Thyroid gland (tissue), 4 donors: ENCODE results near the gene C2CD4D.

Experiments
- POLR2A ChIP-seq, 2 donors: fragments of 450-650 bp; IDR thresholded peaks; one replicate each; pipeline ENCODE4 v1.6.1; 2017; ENCODE audit warnings: antibody characterized with exemption in 2 of 2, mild to moderate bottlenecking in 2 of 2, moderate library complexity in 1 of 2
- TF ChIP-seq, protein P1 (sequence below), 6 experiments: fragments of 200-600 bp in 3 of 6; fragments of 450-650 bp in 3 of 6; sonication (generic) in 3 of 6; IDR thresholded peaks; one replicate each; pipeline ENCODE4 v1.5.1; 2016 to 2019; ENCODE audit warnings: antibody characterized with exemption in 6 of 6, mild to moderate bottlenecking in 2 of 6, inconsistent platforms in 1 of 6, moderate library complexity in 1 of 6

DNA sequence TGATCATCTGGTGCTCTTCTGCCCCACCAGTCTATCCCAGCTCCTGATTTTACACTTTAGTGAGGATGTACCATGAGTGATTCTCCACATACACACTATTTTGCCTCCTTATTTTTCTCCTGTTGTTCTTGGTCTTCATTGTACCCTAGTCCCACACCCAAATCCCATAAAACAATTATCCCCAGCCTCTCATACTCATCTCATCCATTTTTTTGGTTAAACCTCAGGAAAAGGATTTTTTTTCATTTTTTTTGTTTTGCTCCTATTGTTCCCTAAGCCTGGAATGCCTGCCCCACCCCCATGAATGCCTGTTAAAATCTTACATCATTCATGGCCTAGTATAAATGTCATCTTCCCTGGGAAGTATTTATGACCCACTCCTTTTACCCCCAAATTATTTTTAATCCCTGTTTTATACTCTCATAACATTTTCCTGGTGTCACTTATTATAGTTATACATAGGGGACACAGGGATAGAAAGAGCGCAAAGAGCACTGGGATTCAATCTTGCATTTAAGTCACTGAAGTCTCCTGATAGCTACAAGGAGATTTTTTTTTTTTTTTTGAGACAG is 29.5 kb downstream of the C2CD4D start:
- TF ChIP-seq, protein P1, sequence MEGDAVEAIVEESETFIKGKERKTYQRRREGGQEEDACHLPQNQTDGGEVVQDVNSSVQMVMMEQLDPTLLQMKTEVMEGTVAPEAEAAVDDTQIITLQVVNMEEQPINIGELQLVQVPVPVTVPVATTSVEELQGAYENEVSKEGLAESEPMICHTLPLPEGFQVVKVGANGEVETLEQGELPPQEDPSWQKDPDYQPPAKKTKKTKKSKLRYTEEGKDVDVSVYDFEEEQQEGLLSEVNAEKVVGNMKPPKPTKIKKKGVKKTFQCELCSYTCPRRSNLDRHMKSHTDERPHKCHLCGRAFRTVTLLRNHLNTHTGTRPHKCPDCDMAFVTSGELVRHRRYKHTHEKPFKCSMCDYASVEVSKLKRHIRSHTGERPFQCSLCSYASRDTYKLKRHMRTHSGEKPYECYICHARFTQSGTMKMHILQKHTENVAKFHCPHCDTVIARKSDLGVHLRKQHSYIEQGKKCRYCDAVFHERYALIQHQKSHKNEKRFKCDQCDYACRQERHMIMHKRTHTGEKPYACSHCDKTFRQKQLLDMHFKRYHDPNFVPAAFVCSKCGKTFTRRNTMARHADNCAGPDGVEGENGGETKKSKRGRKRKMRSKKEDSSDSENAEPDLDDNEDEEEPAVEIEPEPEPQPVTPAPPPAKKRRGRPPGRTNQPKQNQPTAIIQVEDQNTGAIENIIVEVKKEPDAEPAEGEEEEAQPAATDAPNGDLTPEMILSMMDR (IDR thresholded peaks at IDR 0.05), result no peak
- no peak for TF ChIP-seq POLR2A (IDR thresholded peaks at IDR 0.05)
